Hippocampal formation (tissue), 2 donors: ENCODE measurements around the gene YEATS2.

ENCODE experiments used
- DNase-seq, 2 donors: peaks; one replicate each; lab custom pipeline; 2025; lab: John Stamatoyannopoulos, UW

YEATS2 gene

DNA sequence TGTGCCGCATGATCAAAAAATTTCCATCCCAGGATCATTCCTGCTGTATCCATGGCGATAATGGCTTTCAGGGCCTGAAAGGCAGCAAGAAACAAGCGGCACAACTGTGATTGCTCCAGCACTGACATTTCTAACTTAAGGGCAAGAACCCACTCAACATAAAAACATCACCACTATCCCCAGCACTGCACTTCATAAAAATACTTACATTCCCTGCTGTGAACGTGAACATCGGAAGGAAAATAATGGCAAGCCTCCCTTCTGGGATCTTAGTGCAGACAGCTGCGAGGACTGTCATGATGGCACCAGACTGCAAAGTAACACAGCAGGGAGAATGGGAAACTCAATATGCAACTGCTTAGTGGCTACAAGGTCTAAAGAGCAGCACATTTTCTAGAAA, 135.9 kb downstream of the YEATS2 start:
- no peak for DNase-seq

DNA sequence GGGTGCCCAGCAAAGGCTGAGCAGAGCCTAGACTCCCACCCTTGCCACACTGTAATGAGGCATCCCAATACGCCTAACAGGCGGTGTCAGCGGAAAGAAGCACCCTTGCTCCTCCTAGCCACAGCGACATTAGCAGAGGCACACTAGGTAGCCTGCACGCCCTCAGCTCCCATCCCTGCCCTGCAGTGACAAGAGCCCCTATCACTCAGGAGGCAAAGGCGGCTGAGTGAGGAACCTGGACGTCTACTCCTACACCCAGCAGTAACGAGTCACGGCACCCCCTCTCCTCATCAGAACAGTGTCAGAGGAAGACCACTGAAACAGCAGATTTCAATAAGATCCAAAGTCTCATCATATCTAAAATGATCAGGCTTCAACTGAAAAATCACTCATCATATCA, 139.8 kb downstream of the YEATS2 start:
- DNase-seq: no peak

DNA sequence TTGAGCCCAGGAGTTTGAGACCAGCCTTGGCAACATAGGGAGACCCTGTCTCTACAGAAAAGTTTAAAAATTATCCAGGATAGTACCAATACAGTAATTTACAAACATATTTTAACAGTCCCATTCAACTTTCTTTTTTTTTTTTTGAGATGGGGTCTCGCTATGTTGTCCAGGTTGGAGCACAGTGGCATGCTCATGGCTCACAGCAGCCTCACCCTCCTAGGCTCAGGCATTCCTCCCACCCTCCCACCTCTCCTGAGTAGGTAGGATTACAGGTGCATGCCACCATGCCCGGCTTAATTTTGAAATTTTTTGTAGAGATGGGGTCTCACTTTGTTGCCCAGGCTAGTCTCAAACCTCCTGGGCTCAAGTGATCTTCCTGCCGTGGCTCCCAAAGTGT, 140.3 kb downstream of the YEATS2 start:
- DNase-seq: no peak

DNA sequence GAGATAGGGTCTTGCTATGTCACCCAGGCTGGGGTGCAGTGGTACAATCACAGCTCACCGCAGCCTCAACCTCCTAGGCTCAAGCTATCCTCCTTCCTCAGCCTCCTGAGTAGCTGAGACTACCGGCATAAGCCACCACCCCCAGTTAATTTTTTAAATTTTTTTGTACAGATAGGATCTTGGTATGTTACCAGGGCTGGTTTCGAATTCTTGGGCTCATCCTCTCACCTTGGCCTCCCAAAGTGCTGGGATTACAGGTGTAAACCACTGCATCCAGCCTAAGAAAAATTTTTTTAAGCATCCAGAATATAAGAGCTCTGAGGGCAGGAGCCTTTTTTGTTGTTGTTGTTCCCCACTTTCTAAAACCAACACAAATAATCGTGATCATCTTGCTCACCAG, 142.2 kb downstream of the YEATS2 start:
- no peak for DNase-seq

DNA sequence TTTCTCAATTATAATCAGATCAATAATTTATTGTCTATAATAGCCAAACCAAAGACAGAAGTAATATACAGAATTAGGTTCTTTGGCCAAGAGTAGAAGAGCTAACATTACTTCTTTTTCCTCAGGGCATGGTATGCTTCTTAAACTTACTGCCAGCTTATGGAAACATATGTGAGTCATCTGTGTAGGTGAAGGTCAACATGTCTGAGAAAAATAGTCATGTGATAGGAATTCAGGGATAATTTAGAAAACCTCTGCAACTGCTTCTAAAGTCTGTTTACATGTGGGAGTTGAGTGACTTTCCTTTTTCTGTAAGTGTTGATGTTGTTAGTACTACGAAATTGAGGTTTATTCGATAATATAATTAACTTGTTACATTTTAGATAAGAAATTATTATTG, 147.0 kb downstream of the YEATS2 start:
- DNase-seq: no peak

- no peak for DNase-seq
Observed at GRCh38 chr3:183845090-183845489, 147.5 kb downstream of the YEATS2 start.

- DNase-seq: no peak
Observed at GRCh38 chr3:183845608-183846288, 148.2 kb downstream of the YEATS2 start.

DNA sequence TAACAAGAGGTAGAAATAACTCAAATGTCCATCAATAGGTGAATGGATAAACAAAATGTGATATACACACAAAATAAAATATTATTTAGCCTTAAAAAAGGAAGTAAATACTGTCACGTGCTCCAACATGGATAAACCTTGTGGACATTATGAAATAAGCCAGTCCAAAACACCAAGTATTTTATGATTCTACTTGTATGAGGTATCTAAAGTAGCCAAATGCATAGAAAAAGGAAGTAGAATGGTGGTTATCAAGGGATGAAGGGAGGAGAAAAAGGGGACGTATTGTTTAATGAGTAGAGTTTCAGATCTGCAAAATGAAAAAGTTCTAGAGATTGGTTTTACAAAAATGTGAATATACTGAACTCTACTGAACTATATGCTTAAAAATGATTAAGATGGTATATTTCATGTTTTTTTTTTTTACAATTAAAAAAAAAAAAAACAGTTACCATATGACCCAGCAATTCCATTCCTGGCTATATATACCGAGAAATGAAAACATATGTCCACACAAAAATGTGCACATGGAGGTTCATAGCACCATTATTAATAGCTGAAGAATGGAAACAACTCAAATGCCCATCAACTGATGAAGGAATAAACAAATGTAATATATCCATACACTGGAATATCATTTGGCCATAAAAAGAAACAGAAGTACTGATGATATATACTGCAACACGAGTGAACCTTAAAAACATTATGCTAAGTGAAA, 156.9 kb downstream of the YEATS2 start:
- no peak for DNase-seq

DNA sequence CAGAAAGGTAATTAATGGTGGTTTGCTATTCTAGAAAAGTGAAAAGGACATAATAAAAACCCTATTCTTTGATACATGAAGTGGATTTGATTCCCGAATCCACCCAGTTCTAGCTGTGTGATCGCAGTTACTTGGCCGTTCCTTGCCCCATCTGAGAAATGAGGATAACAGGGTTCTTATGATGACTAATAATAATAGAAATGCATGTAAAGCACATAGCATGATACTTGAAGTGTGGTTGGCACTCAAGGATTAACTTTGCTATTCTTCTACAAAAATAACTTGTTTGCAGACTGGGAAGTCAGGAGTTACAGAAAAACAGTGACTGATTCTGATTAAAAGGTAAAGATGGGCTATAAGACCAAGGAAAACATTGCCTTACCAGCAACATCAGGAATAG, 160.3 kb downstream of the YEATS2 start:
- DNase-seq: no peak
